22Rv1 (cell line): ENCODE data around the gene SMAD1.
"Not testable (repeated sequence)": the region's sequence is repeated elsewhere in the genome, so short reads cannot be mapped to it uniquely, and the experiment has no call there.

ENCODE experiments used
- H3K27ac ChIP-seq: fragments of 450-650 bp; 2 replicates; pipeline ENCODE4 v1.5.1; 2017
- CTCF ChIP-seq: fragments of 450-650 bp; IDR thresholded peaks from 2 replicates; pipeline ENCODE4 v1.5.1; 2017; ENCODE audit warnings: mild to moderate bottlenecking
- ZFX ChIP-seq: fragments of 450-650 bp; IDR thresholded peaks from 2 replicates; pipeline ENCODE4 v1.6.1; 2017; ENCODE audit warnings: antibody characterized with exemption, borderline replicate concordance

Gene SMAD1

GRCh38 chr4:145533001-145533400 is 51.3 kb downstream of the SMAD1 start:
- TF ChIP-seq ZFX (no peak), CTCF (no peak)
- no peak overlapping the region for H3K27ac ChIP-seq

- H3K27ac ChIP-seq, result not testable (repeated sequence)
Measured at GRCh38 chr4:145533415-145533814, 51.8 kb downstream of the SMAD1 start.

- TF ChIP-seq CTCF, result no peak
- no peak for TF ChIP-seq ZFX
- H3K27ac ChIP-seq, result no peak overlapping the region
Measured at GRCh38 chr4:145533961-145534360, 52.3 kb downstream of the SMAD1 start.

- no peak overlapping the region for H3K27ac ChIP-seq
- TF ChIP-seq CTCF, result no peak
Measured at GRCh38 chr4:145535202-145535601, 53.5 kb downstream of the SMAD1 start.

- no peak overlapping the region for H3K27ac ChIP-seq
- no peak for TF ChIP-seq ZFX
- TF ChIP-seq CTCF, result no peak
Measured at GRCh38 chr4:145536044-145536443, 54.4 kb downstream of the SMAD1 start.

GRCh38 chr4:145538596-145538995 is 56.9 kb downstream of the SMAD1 start:
- no peak overlapping the region for H3K27ac ChIP-seq
- TF ChIP-seq CTCF (no peak), ZFX (no peak)

- no peak overlapping the region for H3K27ac ChIP-seq
- TF ChIP-seq CTCF (no peak), ZFX (no peak)
Measured at GRCh38 chr4:145539671-145540070, 58.0 kb downstream of the SMAD1 start.

GRCh38 chr4:145540235-145540634 is 58.6 kb downstream of the SMAD1 start:
- no peak overlapping the region for H3K27ac ChIP-seq
- TF ChIP-seq ZFX (no peak), CTCF (no peak)
